ENCODE data around the gene HSD17B4.
A peak's percentile ranks its signal among the peaks of the same experiment; 100 is the strongest.
"Not testable (repeated sequence)": the region's sequence is repeated elsewhere in the genome, so short reads cannot be mapped to it uniquely, and the experiment has no call there.

The HSD17B4 gene

DNA sequence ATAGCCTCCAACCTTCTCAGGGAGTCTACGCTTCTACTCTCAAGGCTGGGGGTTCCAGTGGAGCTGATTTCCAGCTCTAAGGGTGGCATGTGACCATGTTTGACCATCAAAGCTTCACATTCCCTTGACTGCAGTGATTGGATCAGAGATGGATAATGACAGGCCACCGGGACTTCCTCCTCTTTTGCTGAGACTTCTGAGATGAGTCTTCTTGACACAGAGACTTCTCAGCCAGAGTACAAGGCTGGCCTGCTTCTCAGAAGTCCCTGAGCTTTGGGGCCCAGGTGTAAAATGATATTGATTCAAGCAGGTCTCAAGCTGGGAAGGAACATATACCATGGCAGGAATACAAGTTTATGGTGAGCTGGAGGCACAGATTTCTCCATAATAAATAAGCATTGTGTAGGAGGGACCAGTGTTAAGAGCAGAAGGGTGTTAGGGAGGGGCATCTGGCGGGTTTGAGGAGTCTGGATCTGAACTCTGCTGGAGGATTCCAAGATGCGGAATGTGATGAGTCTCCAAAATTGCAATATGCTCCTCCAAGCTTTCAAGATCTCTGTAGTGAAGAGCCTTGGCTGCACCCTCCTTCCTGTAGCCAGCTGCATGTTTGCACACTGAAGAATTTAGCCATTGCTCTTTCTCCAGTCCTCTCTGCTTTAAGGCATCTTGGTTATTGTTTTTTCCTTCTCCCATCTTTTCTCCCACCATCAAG lies 41.7 kb upstream of the HSD17B4 start:
- no peak for DNase-seq (ENCODE audit: low read depth)
- H3K4me3 ChIP-seq (ENCODE audit: low read depth, low read length), result no peak overlapping the region
- no peak for TF ChIP-seq CTCF (conservative IDR thresholded peaks at IDR 0.05; ENCODE audit: low read depth, low read length)

GRCh38 chr5:119411361-119412278 lies 40.7 kb upstream of the HSD17B4 start:
- TF ChIP-seq CTCF (conservative IDR thresholded peaks at IDR 0.05; ENCODE audit: low read depth, low read length), result peak; percentile 81
- H3K4me3 ChIP-seq (ENCODE audit: low read depth, low read length), result peak overlapping the region; percentile 61
- DNase-seq (ENCODE audit: low read depth), result peak; percentile 90

GRCh38 chr5:119412279-119413227 lies 39.7 kb upstream of the HSD17B4 start:
- DNase-seq (ENCODE audit: low read depth), result no peak
- TF ChIP-seq CTCF (conservative IDR thresholded peaks at IDR 0.05; ENCODE audit: low read depth, low read length), result no peak
- no peak overlapping the region for H3K4me3 ChIP-seq (ENCODE audit: low read depth, low read length)

- H3K4me3 ChIP-seq (ENCODE audit: low read depth, low read length); DNase-seq (ENCODE audit: low read depth): not testable (repeated sequence)
Observed at GRCh38 chr5:119414124-119414734, 38.1 kb upstream of the HSD17B4 start.

DNA sequence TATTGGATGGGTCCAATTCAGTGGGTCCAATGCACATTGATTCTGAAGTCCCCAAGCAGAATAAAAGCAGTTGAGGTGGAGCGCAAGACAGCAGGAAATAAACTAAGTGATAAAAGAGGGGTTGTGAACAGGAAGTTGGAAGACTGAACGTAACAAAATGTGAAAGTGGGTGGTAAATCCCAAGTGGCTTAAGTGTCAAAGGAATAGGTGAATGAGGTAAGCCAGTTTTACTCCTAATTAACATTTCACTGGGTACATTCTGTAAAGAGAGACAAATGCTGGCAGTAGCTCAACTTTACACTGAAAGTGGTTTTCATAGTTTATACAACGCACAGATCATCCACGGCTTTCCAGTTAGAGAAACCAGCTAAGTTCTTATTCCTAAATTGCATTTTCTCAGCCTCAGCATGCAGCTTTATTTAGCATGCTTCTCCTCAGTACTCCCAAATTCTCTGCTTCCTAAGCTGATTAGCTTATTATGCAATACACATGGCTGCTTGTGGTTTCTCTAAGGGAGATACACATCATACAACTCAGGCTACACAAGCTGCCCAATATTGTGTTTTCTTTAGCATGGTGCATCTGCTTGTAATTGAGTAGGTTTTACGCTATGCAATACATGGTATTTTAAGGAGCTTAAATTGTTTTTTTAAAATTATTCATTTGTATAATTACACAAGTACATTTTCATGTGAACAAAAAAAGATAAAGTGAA lies 34.2 kb upstream of the HSD17B4 start:
- TF ChIP-seq CTCF (conservative IDR thresholded peaks at IDR 0.05; ENCODE audit: low read depth, low read length), result no peak
- H3K4me3 ChIP-seq (ENCODE audit: low read depth, low read length), result no peak overlapping the region
- peak; percentile 83 for DNase-seq (ENCODE audit: low read depth)

- DNase-seq (ENCODE audit: low read depth), result peak; percentile 65
- TF ChIP-seq CTCF (conservative IDR thresholded peaks at IDR 0.05; ENCODE audit: low read depth, low read length), result no peak
- no peak overlapping the region for H3K4me3 ChIP-seq (ENCODE audit: low read depth, low read length)
Observed at GRCh38 chr5:119418606-119419100, 33.6 kb upstream of the HSD17B4 start.
